MM.1S (cell line): Measurements from ENCODE around the gene KAT5.

ENCODE experiments used
- EZH2 ChIP-seq: fragments of 300-600 bp; sonication (generic); optimal IDR thresholded peaks from 2 replicates; pipeline ENCODE3; 2017; ENCODE audit warnings: low read depth, mild to moderate bottlenecking, antibody characterized with exemption, low read length, mixed read lengths
- EZH2phosphoT487 ChIP-seq: fragments of 300-600 bp; sonication (generic); IDR thresholded peaks from 2 replicates; pipeline ENCODE4 v1.6.1; 2018; ENCODE audit warnings: antibody characterized with exemption, low read length
- TF ChIP-seq, protein P1 (sequence below): fragments of 300-600 bp; sonication (generic); IDR thresholded peaks from 2 replicates; pipeline ENCODE4 v1.5.1; 2016; ENCODE audit warnings: antibody characterized with exemption, low read length, mixed read lengths

GRCh38 chr11:65708451-65708850, 3.6 kb upstream of the KAT5 start:
- TF ChIP-seq, protein P1, sequence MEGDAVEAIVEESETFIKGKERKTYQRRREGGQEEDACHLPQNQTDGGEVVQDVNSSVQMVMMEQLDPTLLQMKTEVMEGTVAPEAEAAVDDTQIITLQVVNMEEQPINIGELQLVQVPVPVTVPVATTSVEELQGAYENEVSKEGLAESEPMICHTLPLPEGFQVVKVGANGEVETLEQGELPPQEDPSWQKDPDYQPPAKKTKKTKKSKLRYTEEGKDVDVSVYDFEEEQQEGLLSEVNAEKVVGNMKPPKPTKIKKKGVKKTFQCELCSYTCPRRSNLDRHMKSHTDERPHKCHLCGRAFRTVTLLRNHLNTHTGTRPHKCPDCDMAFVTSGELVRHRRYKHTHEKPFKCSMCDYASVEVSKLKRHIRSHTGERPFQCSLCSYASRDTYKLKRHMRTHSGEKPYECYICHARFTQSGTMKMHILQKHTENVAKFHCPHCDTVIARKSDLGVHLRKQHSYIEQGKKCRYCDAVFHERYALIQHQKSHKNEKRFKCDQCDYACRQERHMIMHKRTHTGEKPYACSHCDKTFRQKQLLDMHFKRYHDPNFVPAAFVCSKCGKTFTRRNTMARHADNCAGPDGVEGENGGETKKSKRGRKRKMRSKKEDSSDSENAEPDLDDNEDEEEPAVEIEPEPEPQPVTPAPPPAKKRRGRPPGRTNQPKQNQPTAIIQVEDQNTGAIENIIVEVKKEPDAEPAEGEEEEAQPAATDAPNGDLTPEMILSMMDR: no peak
- TF ChIP-seq EZH2: no peak
- no peak for TF ChIP-seq EZH2phosphoT487
